Measurements from ENCODE around the gene TEX14. TPM values are rescaled to one million over a fixed set of nuclear protein-coding genes. Genes with fewer than 3 reads are reported as not detected.

The TEX14 gene
- total RNA-seq, 4 donors from 2014 or later = under 0.01 to 0.21 TPM; not detected in 2

DNA sequence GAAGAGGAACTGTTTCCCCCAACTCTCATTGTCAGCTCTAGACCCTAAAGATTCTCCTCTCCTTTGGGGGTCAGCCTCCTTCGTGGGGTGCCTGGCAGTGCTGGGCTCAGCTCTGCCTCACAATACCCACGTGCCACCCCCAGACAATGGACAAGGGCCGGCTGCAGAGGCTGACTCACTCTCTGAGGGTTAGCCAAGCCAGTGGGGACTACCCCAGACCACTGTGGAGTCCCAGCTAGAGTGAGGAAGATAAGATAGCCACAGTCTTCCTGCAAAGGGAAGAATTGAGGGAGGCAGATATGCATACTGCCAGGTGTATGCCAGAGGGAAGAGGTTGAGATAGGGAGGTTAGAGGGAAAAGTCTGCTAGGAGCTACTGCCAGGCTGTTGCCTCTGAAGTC is 163.9 kb downstream of the TEX14 start:
- DNase-seq (ENCODE audit: low spot score in 2 of 2) = no peak
- 33 to 38% methylated on average over 3 of the region's 3 CpGs for WGBS, 2 donors
- Histone ChIP-seq H3K27me3 (no peaks in the 10 kb centered on the region), H3K4me3 (no peak overlapping the region), H3K36me3 (no peaks in the 10 kb centered on the region), H3K4me1 (peaks cover 0 to 69% (median 15%) of the 10 kb centered on the region in 4 donors), H3K27ac (peak overlapping the region in 2 of 4 donors; percentile 25 to 77), H3K9me3 (no peaks in the 10 kb centered on the region)
- no peak for TF ChIP-seq POLR2A (IDR thresholded peaks at IDR 0.05)
- TF ChIP-seq, protein P1, sequence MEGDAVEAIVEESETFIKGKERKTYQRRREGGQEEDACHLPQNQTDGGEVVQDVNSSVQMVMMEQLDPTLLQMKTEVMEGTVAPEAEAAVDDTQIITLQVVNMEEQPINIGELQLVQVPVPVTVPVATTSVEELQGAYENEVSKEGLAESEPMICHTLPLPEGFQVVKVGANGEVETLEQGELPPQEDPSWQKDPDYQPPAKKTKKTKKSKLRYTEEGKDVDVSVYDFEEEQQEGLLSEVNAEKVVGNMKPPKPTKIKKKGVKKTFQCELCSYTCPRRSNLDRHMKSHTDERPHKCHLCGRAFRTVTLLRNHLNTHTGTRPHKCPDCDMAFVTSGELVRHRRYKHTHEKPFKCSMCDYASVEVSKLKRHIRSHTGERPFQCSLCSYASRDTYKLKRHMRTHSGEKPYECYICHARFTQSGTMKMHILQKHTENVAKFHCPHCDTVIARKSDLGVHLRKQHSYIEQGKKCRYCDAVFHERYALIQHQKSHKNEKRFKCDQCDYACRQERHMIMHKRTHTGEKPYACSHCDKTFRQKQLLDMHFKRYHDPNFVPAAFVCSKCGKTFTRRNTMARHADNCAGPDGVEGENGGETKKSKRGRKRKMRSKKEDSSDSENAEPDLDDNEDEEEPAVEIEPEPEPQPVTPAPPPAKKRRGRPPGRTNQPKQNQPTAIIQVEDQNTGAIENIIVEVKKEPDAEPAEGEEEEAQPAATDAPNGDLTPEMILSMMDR (IDR thresholded peaks at IDR 0.05) = no peak
- TF ChIP-seq EP300 (IDR thresholded peaks at IDR 0.05) = no peak

DNA sequence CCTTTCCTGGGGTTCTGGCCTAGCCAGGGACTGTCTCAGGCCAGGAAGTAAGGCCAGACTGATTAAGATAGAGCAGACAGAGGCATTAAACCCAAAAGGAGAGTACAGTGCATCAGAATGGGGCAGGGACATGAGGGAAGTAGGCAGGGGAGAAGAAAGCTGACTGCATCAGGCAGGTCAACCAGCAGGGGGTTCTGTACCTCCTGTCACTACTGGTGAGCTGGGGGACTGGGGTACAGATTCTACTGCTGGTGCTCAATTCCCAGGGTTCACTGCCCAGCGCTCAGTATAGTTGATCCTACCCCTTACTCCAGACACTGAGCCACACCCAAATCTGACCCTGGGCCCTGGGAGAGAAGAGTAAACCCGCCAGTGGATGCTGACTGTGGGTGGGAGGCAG is 164.5 kb downstream of the TEX14 start:
- peak overlapping the region in 2 of 4 donors; percentile 25 to 77 for H3K27ac ChIP-seq
- H3K4me1 ChIP-seq = peaks cover 0 to 63% (median 13%) of the 10 kb centered on the region in 4 donors

DNA sequence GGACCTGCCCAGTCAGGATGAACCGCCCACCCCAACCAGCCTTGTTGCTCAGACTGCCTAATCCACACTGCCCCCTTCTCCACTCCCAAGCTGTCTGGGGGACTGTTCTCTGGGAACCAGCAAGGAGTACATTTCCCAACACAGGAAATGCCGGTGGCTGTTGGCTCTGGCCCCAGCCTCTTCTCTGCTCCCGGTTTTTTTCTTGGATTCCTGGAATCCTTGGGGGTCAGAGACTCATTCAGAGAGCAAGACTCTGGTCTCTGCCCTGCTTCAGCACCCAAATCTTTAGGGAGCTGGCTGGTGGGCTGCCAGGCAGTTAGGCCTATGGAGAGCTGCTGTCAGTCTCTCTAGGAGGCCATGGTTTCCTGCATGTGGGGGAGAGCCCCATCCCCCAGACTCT is 166.6 kb downstream of the TEX14 start:
- Histone ChIP-seq H3K27me3 (no peaks in the 10 kb centered on the region), H3K4me3 (no peak overlapping the region)

More for the DNA sequence above, 164.5 kb downstream of the TEX14 start:
- no peaks in the 10 kb centered on the region for H3K9me3 ChIP-seq
- no peak for DNase-seq (ENCODE audit: low spot score in 2 of 2)
- no peaks in the 10 kb centered on the region for H3K27me3 ChIP-seq
- no peak overlapping the region for H3K4me3 ChIP-seq
- no peaks in the 10 kb centered on the region for H3K36me3 ChIP-seq
- no peak for TF ChIP-seq EP300 (IDR thresholded peaks at IDR 0.05)
- no peak for TF ChIP-seq POLR2A (IDR thresholded peaks at IDR 0.05)
- TF ChIP-seq, protein P1 (IDR thresholded peaks at IDR 0.05) = no peak
- 78% methylated on average over 2 of the region's 2 CpGs for WGBS, 2 donors

DNA sequence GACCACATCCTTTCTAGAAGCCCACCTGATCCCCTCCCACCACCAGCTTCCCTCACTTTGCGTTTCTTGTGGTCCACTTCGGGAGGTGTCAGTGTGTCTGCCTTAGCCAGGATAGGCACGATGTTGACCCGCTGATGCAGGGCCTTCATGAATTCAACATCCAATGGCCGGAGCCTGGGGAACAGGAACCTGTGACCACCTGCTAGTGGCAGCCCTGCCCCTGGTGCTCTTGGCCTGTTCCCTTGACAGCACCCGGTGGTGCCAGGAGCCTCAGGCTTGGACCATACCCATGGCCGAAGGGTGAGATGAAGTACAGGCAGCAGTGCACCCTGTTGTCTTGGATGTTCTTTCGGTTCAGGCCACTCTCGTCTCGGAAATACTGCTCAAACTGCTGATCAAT is 170.2 kb downstream of the TEX14 start:
- 91 to 93% methylated on average over 10 of the region's 10 CpGs for whole genome bisulfite sequencing, 2 donors
- peak overlapping the region in 1 of 4 donors; percentile 45 for H3K27ac ChIP-seq

More for the DNA sequence above, 166.6 kb downstream of the TEX14 start:
- Histone ChIP-seq H3K9me3 (no peaks in the 10 kb centered on the region), H3K27ac (peak overlapping the region; percentile 4 to 81 (median 35)), H3K4me1 (peaks cover 0 to 52% (median 5%) of the 10 kb centered on the region in 4 donors), H3K36me3 (no peaks in the 10 kb centered on the region)
- WGBS, 2 donors = 21 to 31% methylated on average over 2 to 3 of the region's 3 CpGs
- TF ChIP-seq POLR2A (IDR thresholded peaks at IDR 0.05) (no peak), EP300 (IDR thresholded peaks at IDR 0.05) (peak in 1 of 2 donors; percentile 45)
- DNase-seq (ENCODE audit: low spot score in 2 of 2) = peak in 1 of 2 donors; percentile 41

DNA sequence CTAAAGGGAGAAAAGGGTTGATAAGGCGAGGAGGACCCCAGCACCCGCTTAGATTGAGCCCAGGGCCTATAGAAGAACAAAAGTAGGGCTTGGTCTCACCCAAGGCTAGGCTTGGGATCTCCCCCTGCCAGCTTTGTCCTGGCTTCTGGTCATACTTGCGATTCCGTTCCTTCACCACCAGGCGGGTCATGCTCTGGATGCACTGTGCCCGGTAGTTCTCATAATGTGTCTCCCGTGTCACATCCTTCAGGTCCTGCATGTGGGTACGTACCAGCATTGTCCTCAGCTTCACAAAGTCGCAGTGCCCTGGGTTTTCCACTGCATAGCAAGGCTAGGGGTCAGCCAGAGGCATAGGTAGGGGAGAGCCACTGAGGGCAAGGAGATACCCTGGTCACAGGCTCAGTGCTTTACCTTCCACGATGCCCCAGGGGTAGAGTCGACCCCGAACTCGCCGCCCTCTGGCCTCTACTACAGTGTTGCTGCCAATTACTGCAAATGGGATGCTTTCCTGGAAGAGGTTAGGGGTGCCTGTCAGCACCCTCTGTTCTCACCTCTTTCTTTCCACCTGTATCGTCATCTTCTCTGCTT is 170.9 kb downstream of the TEX14 start:
- 59 to 68% methylated on average over 15 of the region's 15 CpGs for WGBS, 2 donors
- no peaks in the 10 kb centered on the region for H3K9me3 ChIP-seq
- DNase-seq (ENCODE audit: low spot score in 2 of 2) = no peak
- no peaks in the 10 kb centered on the region for H3K36me3 ChIP-seq
- H3K27ac ChIP-seq = no peak overlapping the region
- TF ChIP-seq, protein P1 (IDR thresholded peaks at IDR 0.05) = peak in 3 of 5 experiments; percentile 12 to 36 (median 16)
- TF ChIP-seq POLR2A (IDR thresholded peaks at IDR 0.05) = no peak
- no peak for TF ChIP-seq EP300 (IDR thresholded peaks at IDR 0.05)
- no peak overlapping the region for H3K4me3 ChIP-seq
- H3K4me1 ChIP-seq = peaks cover 0 to 47% (median 16%) of the 10 kb centered on the region in 4 donors
- no peaks in the 10 kb centered on the region for H3K27me3 ChIP-seq

More for the DNA sequence above, 170.2 kb downstream of the TEX14 start:
- Histone ChIP-seq H3K27me3 (no peaks in the 10 kb centered on the region), H3K4me1 (peaks cover 0 to 44% (median 12%) of the 10 kb centered on the region in 4 donors), H3K9me3 (no peaks in the 10 kb centered on the region), H3K4me3 (no peak overlapping the region), H3K36me3 (no peaks in the 10 kb centered on the region)
- no peak for DNase-seq (ENCODE audit: low spot score in 2 of 2)
- TF ChIP-seq POLR2A (IDR thresholded peaks at IDR 0.05) = no peak
- TF ChIP-seq EP300 (IDR thresholded peaks at IDR 0.05) = no peak
- TF ChIP-seq, protein P1 (IDR thresholded peaks at IDR 0.05) = no peak
